Activated CD4-positive, alpha-beta T cell treated with anti-CD3 and anti-CD28 coated beads, Interleukin-2, amount 10 ng/mL, durations not matched to agents 7 days and 5 days (primary cell): ENCODE data around the gene FOLR1. TPM values are rescaled to one million over a fixed set of nuclear protein-coding genes. Genes with fewer than 3 reads are reported as not detected.
"Not testable (repeated sequence)": the region's sequence is repeated elsewhere in the genome, so short reads cannot be mapped to it uniquely, and the experiment has no call there.

Experiments used
- CTCF ChIA-PET: fragments of 350-600 bp; sonication (Branson Sonifier 250); formaldehyde crosslinking; loops from one replicate; lab custom pipeline; 2021; ENCODE audit warnings: antibody characterized with exemption; lab: Charles Lee
- POLR2A ChIA-PET: fragments of 350-600 bp; sonication (Branson Sonifier 250); formaldehyde crosslinking; loops from one replicate; lab custom pipeline; 2021; ENCODE audit warnings: antibody characterized with exemption; lab: Charles Lee
- DNase-seq: peaks from one replicate; pipeline ENCODE4 v3.0.0-alpha.2; 2020
- H3K27ac Mint-ChIP-seq: one replicate; pipeline ENCODE4 v1.8.0; 2021; ENCODE audit warnings: mild to moderate bottlenecking, moderate library complexity, mixed read lengths
- H3K27me3 Mint-ChIP-seq: one replicate; pipeline ENCODE4 v1.8.0; 2021; ENCODE audit warnings: mixed read lengths
- H3K36me3 Mint-ChIP-seq: one replicate; pipeline ENCODE4 v1.8.0; 2021; ENCODE audit warnings: low read depth, mixed read lengths
- H3K4me1 Mint-ChIP-seq: one replicate; pipeline ENCODE4 v1.8.0; 2021; ENCODE audit warnings: mixed read lengths
- H3K4me3 Mint-ChIP-seq: one replicate; pipeline ENCODE4 v1.8.0; 2021; ENCODE audit warnings: mild to moderate bottlenecking, moderate library complexity, mixed read lengths
- H3K9me3 Mint-ChIP-seq: one replicate; pipeline ENCODE4 v1.8.0; 2021; ENCODE audit warnings: mixed read lengths
- total RNA-seq, 2 experiments: library from RNA; stranded (reverse); gene quantifications; one replicate each; pipeline ENCODE4 v1.2.3, GENCODE V29; 2021

FOLR1 gene
- total RNA-seq, 2 experiments from 2014 or later: not detected

- H3K27ac Mint-ChIP-seq, DNase-seq, H3K27me3 Mint-ChIP-seq, H3K36me3 Mint-ChIP-seq, H3K4me3 Mint-ChIP-seq, H3K4me1 Mint-ChIP-seq, H3K9me3 Mint-ChIP-seq, POLR2A ChIA-PET: not testable (repeated sequence)
- CTCF ChIA-PET: interaction anchor here (0.6 to 1.3 kb wide), 4 partner anchors 26 to 261 kb away, joined by 3 to 4 read pairs (median 3); no protein-coding TSS in a partner anchor
These were observed 22.2 kb upstream of the FOLR1 start for GRCh38 chr11:72169754-72170153.

GRCh38 chr11:72172043-72172442 lies 19.9 kb upstream of the FOLR1 start:
- H3K4me3 Mint-ChIP-seq, POLR2A ChIA-PET, CTCF ChIA-PET, H3K27me3 Mint-ChIP-seq, H3K4me1 Mint-ChIP-seq, H3K36me3 Mint-ChIP-seq, H3K9me3 Mint-ChIP-seq, DNase-seq, H3K27ac Mint-ChIP-seq: not testable (repeated sequence)

- Mint-ChIP-seq H3K9me3 (no peaks in the 10 kb centered on the region), H3K4me1 (peaks cover 4% of the 10 kb centered on the region), H3K36me3 (no peaks in the 10 kb centered on the region), H3K4me3 (no peak overlapping the region), H3K27ac (no peak overlapping the region), H3K27me3 (peaks cover 3% of the 10 kb centered on the region)
- no peak for DNase-seq
- POLR2A ChIA-PET: no interaction called here
- CTCF ChIA-PET: no interaction called here
These were observed 18.6 kb upstream of the FOLR1 start for GRCh38 chr11:72173291-72173690.

GRCh38 chr11:72174302-72175070 lies 17.5 kb upstream of the FOLR1 start:
- H3K4me1 Mint-ChIP-seq: peaks cover 4% of the 10 kb centered on the region
- no peaks in the 10 kb centered on the region for H3K9me3 Mint-ChIP-seq
- no peaks in the 10 kb centered on the region for H3K36me3 Mint-ChIP-seq
- peaks cover 3% of the 10 kb centered on the region for H3K27me3 Mint-ChIP-seq
- H3K4me3 Mint-ChIP-seq: no peak overlapping the region
- POLR2A ChIA-PET: interaction anchor here (0.6 kb wide), 1 partner anchor 259 kb away, joined by 3 read pairs; no protein-coding TSS in a partner anchor
- no peak for DNase-seq
- no peak overlapping the region for H3K27ac Mint-ChIP-seq
- CTCF ChIA-PET: interaction anchor here (0.6 to 1.2 kb wide), 2 partner anchors 21 to 80 kb away, joined by 3 to 4 read pairs; no protein-coding TSS in a partner anchor

- ChIA-PET CTCF (interaction anchor here (1.0 kb wide), 1 partner anchor 153 kb away, joined by 3 read pairs; no protein-coding TSS in a partner anchor), POLR2A (no interaction called here)
- H3K4me1 Mint-ChIP-seq: no peaks in the 10 kb centered on the region
- H3K9me3 Mint-ChIP-seq: no peaks in the 10 kb centered on the region
- H3K27ac Mint-ChIP-seq: no peak overlapping the region
- DNase-seq: no peak
- H3K27me3 Mint-ChIP-seq: peaks cover 13% of the 10 kb centered on the region
- no peaks in the 10 kb centered on the region for H3K36me3 Mint-ChIP-seq
- H3K4me3 Mint-ChIP-seq: no peak overlapping the region
These were observed 14.3 kb upstream of the FOLR1 start for GRCh38 chr11:72177656-72178055.

- Mint-ChIP-seq H3K27me3 (peaks cover 13% of the 10 kb centered on the region), H3K27ac (no peak overlapping the region), H3K36me3 (no peaks in the 10 kb centered on the region), H3K9me3 (no peaks in the 10 kb centered on the region), H3K4me1 (peaks cover 1% of the 10 kb centered on the region), H3K4me3 (no peak overlapping the region)
- ChIA-PET POLR2A (no interaction called here), CTCF (interaction anchor here (0.7 to 1.1 kb wide), 4 partner anchors 12 to 252 kb away, joined by 3 to 7 read pairs (median 4); no protein-coding TSS in a partner anchor)
- DNase-seq: no peak
These were observed 12.7 kb upstream of the FOLR1 start for GRCh38 chr11:72179049-72179803.

GRCh38 chr11:72179804-72180396 lies 12.0 kb upstream of the FOLR1 start:
- H3K4me1 Mint-ChIP-seq: peaks cover 1% of the 10 kb centered on the region

GRCh38 chr11:72180892-72181552 lies 10.9 kb upstream of the FOLR1 start:
- H3K4me1 Mint-ChIP-seq, H3K36me3 Mint-ChIP-seq, CTCF ChIA-PET, H3K9me3 Mint-ChIP-seq, DNase-seq, POLR2A ChIA-PET, H3K27ac Mint-ChIP-seq, H3K4me3 Mint-ChIP-seq: not testable (repeated sequence)
- peaks cover 13% of the 10 kb centered on the region for H3K27me3 Mint-ChIP-seq

More at GRCh38 chr11:72179804-72180396, 12.0 kb upstream of the FOLR1 start:
- no peak overlapping the region for H3K4me3 Mint-ChIP-seq
- no peak for DNase-seq
- CTCF ChIA-PET: interaction anchor here (1.0 to 1.1 kb wide), 3 partner anchors 13 to 251 kb away, joined by 3 to 7 read pairs (median 4); no protein-coding TSS in a partner anchor
- no peak overlapping the region for H3K27ac Mint-ChIP-seq
- POLR2A ChIA-PET: no interaction called here
- H3K27me3 Mint-ChIP-seq: peaks cover 13% of the 10 kb centered on the region
- no peaks in the 10 kb centered on the region for H3K9me3 Mint-ChIP-seq
- no peaks in the 10 kb centered on the region for H3K36me3 Mint-ChIP-seq

- H3K27ac Mint-ChIP-seq, DNase-seq, H3K9me3 Mint-ChIP-seq, H3K4me1 Mint-ChIP-seq, H3K4me3 Mint-ChIP-seq, POLR2A ChIA-PET, H3K36me3 Mint-ChIP-seq: not testable (repeated sequence)
- H3K27me3 Mint-ChIP-seq: peaks cover 13% of the 10 kb centered on the region
- CTCF ChIA-PET: interaction anchor here (0.7 kb wide), 1 partner anchor 13 kb away, joined by 3 read pairs; no protein-coding TSS in a partner anchor
These were observed 10.4 kb upstream of the FOLR1 start for GRCh38 chr11:72181553-72181958.

- Mint-ChIP-seq H3K4me1 (peaks cover 1% of the 10 kb centered on the region), H3K36me3 (no peaks in the 10 kb centered on the region), H3K27me3 (no peaks in the 10 kb centered on the region), H3K4me3 (no peak overlapping the region), H3K9me3 (no peaks in the 10 kb centered on the region), H3K27ac (no peak overlapping the region)
- ChIA-PET POLR2A (interaction anchor here (0.6 kb wide), 1 partner anchor 268 kb away, joined by 3 read pairs; no protein-coding TSS in a partner anchor), CTCF (interaction anchor here (1.6 kb wide), 1 partner anchor 166 kb away, joined by 3 read pairs; no protein-coding TSS in a partner anchor)
- DNase-seq: no peak
These were observed 3.7 kb upstream of the FOLR1 start for GRCh38 chr11:72188267-72188666.

- POLR2A ChIA-PET: interaction anchor here (0.7 kb wide), 1 partner anchor 15 kb away, joined by 3 read pairs; no protein-coding TSS in a partner anchor
- Mint-ChIP-seq H3K4me3 (no peak overlapping the region), H3K27me3 (no peaks in the 10 kb centered on the region), H3K27ac (no peak overlapping the region), H3K36me3 (no peaks in the 10 kb centered on the region), H3K9me3 (no peaks in the 10 kb centered on the region), H3K4me1 (no peaks in the 10 kb centered on the region)
- no peak for DNase-seq
- CTCF ChIA-PET: interaction anchor here (0.6 to 1.6 kb wide), 2 partner anchors 40 to 168 kb away, joined by 3 read pairs; no protein-coding TSS in a partner anchor
These were observed 2.3 kb upstream of the FOLR1 start for GRCh38 chr11:72189455-72190250.
